GM19395 (cell line): ENCODE measurements around the gene ALDH1B1.

Experiments
- ATAC-seq: cut with Tn5 transposase; IDR thresholded peaks from one replicate; pipeline ENCODE4 v1.9.1; 2021; ENCODE audit warnings: mild to moderate bottlenecking, moderate library complexity; ENCODE audit not compliant: unreplicated experiment

Gene ALDH1B1

DNA sequence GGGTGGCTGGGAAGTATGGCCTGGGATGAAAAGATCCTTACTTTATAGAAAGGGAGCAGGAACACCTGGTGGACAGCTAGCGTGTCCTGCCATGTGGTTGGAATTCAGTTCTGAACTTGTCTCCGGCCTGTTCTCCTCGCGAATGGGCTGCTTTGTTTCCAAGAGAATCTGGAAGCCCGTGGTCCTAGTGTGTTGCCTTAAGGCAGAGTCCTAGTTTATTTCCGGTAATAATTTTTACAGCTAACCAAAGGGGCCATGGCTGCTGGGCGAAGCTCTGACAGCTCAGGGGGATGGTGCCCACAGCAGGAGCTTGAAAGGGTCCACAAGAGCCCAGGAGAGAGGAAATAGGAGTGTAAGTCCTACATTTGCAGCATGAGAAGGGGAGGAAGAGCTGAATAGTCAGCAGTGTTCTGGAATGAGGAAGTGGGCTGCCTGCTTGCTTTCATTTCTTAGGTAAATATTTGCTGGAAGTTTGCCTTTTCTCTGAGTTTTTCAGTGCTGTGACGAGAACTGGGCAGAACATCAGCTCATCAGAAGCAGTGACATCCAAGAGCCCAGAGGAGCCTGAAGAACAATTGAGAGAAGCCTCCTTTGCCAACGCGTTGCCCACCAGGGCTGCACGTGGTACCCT, 44.8 kb downstream of the ALDH1B1 start:
- ATAC-seq: no peak

GRCh38 chr9:38439291-38439915, 46.9 kb downstream of the ALDH1B1 start:
- ATAC-seq: no peak

GRCh38 chr9:38439916-38440301, 47.4 kb downstream of the ALDH1B1 start:
- ATAC-seq: no peak

DNA sequence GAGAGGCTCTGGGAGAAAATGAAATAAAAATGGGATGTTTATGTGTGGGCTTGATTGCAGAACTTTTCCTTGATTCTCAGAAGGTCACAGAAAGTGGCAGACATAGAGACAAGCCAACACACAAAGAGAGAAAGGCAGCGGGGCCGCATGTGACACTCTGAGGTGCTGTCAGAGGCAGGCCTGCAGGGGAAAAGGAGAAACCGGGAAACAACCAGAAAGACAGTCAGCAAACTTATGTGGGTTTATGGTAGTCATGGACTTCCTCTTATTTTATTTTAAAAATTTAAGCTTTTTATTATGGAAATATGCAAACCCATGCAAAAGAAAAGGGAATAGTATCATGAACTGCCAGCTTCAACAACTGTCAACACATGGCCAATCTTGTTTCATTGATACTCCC, 48.0 kb downstream of the ALDH1B1 start:
- no peak for ATAC-seq

DNA sequence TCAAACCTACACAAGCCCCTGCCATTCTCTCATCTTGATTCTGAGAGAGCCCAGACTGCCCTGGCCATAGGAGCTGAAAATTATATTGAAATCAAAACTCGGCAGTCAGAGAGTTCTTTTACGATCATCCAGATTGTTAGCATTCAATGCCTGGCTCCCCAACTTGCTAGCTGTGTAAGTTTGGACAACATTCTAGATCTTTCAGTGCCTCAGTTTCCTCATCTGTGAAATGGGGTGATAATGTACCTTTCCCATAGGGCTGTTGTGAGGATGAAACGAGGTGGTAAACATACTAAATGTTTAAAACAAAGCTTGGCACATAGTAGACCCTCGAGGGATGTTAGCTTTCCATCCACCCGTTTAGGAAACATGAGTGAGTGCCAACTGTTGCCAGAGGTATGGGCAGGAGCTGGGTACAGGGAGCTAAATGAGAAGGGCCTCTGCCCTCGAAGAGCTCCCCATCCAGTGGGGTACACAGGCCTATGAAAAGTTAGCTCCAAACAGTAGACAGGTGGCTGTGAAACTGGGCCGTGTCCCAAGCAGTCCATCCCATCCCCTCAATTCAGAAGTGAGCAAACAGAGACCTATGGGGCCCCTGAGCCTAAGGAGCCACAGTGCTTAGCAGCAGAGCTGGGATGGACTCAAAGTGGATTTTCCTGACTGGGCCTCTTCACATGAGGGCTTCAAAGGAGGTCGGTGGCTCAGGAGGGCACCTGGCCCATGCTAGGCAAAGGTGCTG, 49.0 kb downstream of the ALDH1B1 start:
- ATAC-seq: no peak

GRCh38 chr9:38442473-38443096, 50.1 kb downstream of the ALDH1B1 start:
- no peak for ATAC-seq

DNA sequence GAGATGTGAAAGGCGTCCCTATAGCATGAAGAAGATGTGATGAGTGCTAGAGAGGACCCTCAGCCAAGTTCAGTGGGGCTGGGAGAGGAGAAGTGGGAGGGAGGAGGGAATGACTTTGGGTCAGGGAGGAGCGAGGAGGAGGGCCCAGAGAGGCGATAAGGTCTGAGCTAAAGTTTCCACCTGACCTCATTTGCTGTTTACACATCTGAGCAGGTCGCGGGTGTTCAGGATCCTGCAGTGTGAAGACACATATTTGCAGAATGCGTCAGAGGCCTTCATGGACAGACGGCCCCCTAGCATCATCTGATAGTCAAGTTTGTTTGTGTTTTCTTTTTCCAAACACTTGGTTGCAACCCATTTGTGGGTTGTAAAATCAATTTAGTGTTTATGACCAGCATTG, 50.7 kb downstream of the ALDH1B1 start:
- ATAC-seq: no peak

GRCh38 chr9:38443597-38443996, 51.1 kb downstream of the ALDH1B1 start:
- ATAC-seq: no peak

DNA sequence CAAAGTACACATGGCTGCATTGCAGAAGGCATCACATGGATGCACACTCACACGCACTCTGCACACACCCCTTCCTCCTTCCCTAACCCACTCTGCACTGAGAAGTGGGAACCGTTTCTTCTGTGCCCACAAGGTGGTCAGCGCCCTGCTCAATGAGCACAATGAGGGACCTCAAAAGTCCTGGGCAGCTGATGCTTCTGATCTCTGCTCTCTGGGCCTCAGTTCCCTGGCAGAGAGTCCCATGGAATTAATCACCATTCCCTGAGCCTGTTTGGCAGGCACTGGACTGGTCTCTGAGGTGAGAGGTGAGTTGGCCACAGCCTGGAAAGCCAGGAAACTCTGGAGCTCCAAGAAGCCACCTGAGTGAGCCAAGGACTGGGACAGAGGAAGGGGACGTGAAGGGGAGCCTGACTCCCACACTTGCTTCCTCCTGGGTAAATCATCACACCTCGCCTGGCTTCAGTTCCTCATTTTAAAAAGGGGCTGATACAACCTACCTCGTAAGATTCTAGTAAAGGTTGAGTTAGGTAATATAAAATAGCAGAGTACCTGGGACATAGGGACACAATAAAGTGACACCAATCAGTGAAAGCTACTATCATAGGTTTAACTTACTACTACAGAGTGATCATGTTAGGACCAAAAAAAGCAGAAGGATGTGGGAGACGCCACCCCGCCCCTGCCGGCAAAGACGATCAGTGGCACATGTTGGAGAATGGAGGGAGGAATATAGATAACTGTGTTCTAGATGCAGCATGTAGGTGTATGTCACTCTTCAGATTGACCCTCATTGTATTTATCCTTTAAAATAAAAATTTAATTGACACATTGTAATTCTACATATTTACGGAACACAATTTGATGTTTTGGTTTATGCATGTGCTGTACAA, 52.9 kb downstream of the ALDH1B1 start:
- peak; percentile 97 for ATAC-seq

- no peak for ATAC-seq
Measured at GRCh38 chr9:38447703-38448102, 55.2 kb downstream of the ALDH1B1 start.
